ENCODE results near the gene FERMT3. TPM values are rescaled to one million over a fixed set of nuclear protein-coding genes. Genes with fewer than 3 reads are reported as not detected.

Gene FERMT3
- polyA plus RNA-seq, 3 donors, result 4.3 to 6.8 (median 5.6) TPM

- peak; percentile 99 to 100 (median 100) for DNase-seq (ENCODE audit: low read depth in 3 of 3, low spot score in 2 of 3)
These were observed 20.6 kb upstream of the FERMT3 start, which contains the start of gene STIP1 for GRCh38 chr11:64185693-64186491. Gene STIP1, plus strand, starts transcription at chr11:64186171. Its CDS starts 91 bp downstream, at chr11:64186262.

- no peak for DNase-seq (ENCODE audit: low read depth in 3 of 3, low spot score in 2 of 3)
These were observed 19.9 kb upstream of the FERMT3 start for GRCh38 chr11:64186492-64187165.

- no peak for DNase-seq (ENCODE audit: low read depth in 3 of 3, low spot score in 2 of 3)
These were observed 14.1 kb upstream of the FERMT3 start for GRCh38 chr11:64192434-64192833.

GRCh38 chr11:64196626-64197025 is 9.9 kb upstream of the FERMT3 start:
- no peak for DNase-seq (ENCODE audit: low read depth in 3 of 3, low spot score in 2 of 3)

- DNase-seq (ENCODE audit: low read depth in 3 of 3, low spot score in 2 of 3), result no peak
These were observed 8.0 kb upstream of the FERMT3 start for GRCh38 chr11:64198511-64198910.

- no peak for DNase-seq (ENCODE audit: low read depth in 3 of 3, low spot score in 2 of 3)
These were observed 5.0 kb upstream of the FERMT3 start for GRCh38 chr11:64201543-64201942.

GRCh38 chr11:64202992-64203391 is 3.5 kb upstream of the FERMT3 start:
- no peak for DNase-seq (ENCODE audit: low read depth in 3 of 3, low spot score in 2 of 3)

GRCh38 chr11:64203421-64204079 is 3.0 kb upstream of the FERMT3 start:
- no peak for DNase-seq (ENCODE audit: low read depth in 3 of 3, low spot score in 2 of 3)

GRCh38 chr11:64204080-64204440 is 2.5 kb upstream of the FERMT3 start:
- no peak for DNase-seq (ENCODE audit: low read depth in 3 of 3, low spot score in 2 of 3)

GRCh38 chr11:64204464-64204989 is 2.0 kb upstream of the FERMT3 start:
- peak in 2 of 3 donors; percentile 76 for DNase-seq (ENCODE audit: low read depth in 3 of 3, low spot score in 2 of 3)

GRCh38 chr11:64207256-64208085 is 950 bp downstream of the FERMT3 start:
- DNase-seq (ENCODE audit: low read depth in 3 of 3, low spot score in 2 of 3), result no peak

GRCh38 chr11:64208086-64208795 is 1.7 kb downstream of the FERMT3 start:
- DNase-seq (ENCODE audit: low read depth in 3 of 3, low spot score in 2 of 3), result no peak

- no peak for DNase-seq (ENCODE audit: low read depth in 3 of 3, low spot score in 2 of 3)
These were observed 2.5 kb downstream of the FERMT3 start for GRCh38 chr11:64208796-64209562.

GRCh38 chr11:64209563-64209843 is 3.0 kb downstream of the FERMT3 start:
- DNase-seq (ENCODE audit: low read depth in 3 of 3, low spot score in 2 of 3), result no peak

GRCh38 chr11:64210301-64211020 is 3.9 kb downstream of the FERMT3 start:
- no peak for DNase-seq (ENCODE audit: low read depth in 3 of 3, low spot score in 2 of 3)

- no peak for DNase-seq (ENCODE audit: low read depth in 3 of 3, low spot score in 2 of 3)
These were observed 4.8 kb downstream of the FERMT3 start for GRCh38 chr11:64211181-64211872.

- no peak for DNase-seq (ENCODE audit: low read depth in 3 of 3, low spot score in 2 of 3)
These were observed 10.4 kb downstream of the FERMT3 start for GRCh38 chr11:64216879-64217278.
